ENCODE data around the gene NGFR. TPM values are rescaled to one million over a fixed set of nuclear protein-coding genes. Genes with fewer than 3 reads are reported as not detected.

Gene NGFR
- total and polyA plus RNA-seq, 2 donors (not counting 1 experiment from before 2014, with no cell fraction given): 0.31 to 1.6 TPM

DNA sequence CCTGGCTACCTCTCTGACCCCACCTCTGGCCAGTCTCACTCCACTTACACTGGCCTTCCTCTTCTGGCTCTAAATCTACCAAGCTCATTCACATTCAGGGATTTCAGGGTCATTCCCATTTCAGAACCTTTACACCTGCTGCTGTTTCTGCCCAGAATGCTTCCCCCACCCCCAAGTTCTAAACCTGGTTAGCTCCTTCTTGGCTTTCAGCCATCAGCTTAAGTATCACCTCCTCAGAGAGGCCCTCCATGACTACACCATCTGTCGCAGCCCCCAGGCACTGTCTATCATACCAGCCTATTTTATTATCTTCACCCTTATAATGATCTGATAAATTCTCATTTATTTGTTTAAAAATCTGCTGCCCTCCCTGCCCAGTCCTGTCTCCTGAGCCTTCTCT is 23.3 kb upstream of the NGFR start:
- H3K4me1 ChIP-seq (ENCODE audit: control insufficient read depth in 2 of 2, insufficient read depth in 2 of 2, low read length in 2 of 2): peaks cover 9 to 10% of the 10 kb centered on the region in 2 donors
- H3K27me3 ChIP-seq (replicated peaks in 1 of 4; ENCODE audit: control extremely low read depth in 1 of 4, control insufficient read depth in 3 of 4, insufficient read depth in 4 of 4, low read length in 3 of 4): peaks cover 0 to 84% (median 25%) of the 10 kb centered on the region in 4 experiments
- no peaks in the 10 kb centered on the region for H3K36me3 ChIP-seq (replicated peaks in 1 of 2; ENCODE audit: control extremely low read depth in 1 of 2, control insufficient read depth in 1 of 2, extremely low read depth in 1 of 2, insufficient read depth in 2 of 2, low read length in 1 of 2)
- H3K4me1 Mint-ChIP-seq: peaks cover 4% of the 10 kb centered on the region
- intact Hi-C loops (cut with micrococcal nuclease): no loop called here
- ATAC-seq (ENCODE audit: low read depth) (no peak), DNase-seq (no peak)
- POLR2A ChIA-PET: no interaction called here
- H3K4me2 ChIP-seq (replicated peaks; ENCODE audit: low read depth, low read length, poor library complexity, severe bottlenecking): no peak overlapping the region
- TF ChIP-seq, protein P1, sequence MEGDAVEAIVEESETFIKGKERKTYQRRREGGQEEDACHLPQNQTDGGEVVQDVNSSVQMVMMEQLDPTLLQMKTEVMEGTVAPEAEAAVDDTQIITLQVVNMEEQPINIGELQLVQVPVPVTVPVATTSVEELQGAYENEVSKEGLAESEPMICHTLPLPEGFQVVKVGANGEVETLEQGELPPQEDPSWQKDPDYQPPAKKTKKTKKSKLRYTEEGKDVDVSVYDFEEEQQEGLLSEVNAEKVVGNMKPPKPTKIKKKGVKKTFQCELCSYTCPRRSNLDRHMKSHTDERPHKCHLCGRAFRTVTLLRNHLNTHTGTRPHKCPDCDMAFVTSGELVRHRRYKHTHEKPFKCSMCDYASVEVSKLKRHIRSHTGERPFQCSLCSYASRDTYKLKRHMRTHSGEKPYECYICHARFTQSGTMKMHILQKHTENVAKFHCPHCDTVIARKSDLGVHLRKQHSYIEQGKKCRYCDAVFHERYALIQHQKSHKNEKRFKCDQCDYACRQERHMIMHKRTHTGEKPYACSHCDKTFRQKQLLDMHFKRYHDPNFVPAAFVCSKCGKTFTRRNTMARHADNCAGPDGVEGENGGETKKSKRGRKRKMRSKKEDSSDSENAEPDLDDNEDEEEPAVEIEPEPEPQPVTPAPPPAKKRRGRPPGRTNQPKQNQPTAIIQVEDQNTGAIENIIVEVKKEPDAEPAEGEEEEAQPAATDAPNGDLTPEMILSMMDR (IDR thresholded peaks at IDR 0.05): no peak
- no peak for TF ChIP-seq EZH2 (IDR thresholded peaks at IDR 0.05; ENCODE audit: borderline replicate concordance, insufficient read depth, low read depth, low read length, poor library complexity, severe bottlenecking)
- no peaks in the 10 kb centered on the region for H3K79me2 ChIP-seq (ENCODE audit: control insufficient read depth, insufficient read depth, low read length)
- no peak overlapping the region for H3K27ac ChIP-seq (ENCODE audit: low read length in 2 of 2)
- H3K4me3 ChIP-seq (ENCODE audit: control extremely low read depth in 1 of 5, extremely low read depth in 1 of 5, insufficient read depth in 1 of 5, low read depth in 2 of 5, low read length in 4 of 5): no peak overlapping the region
- no CpG with 5 or more reads among the region's 1 CpG for WGBS (ENCODE audit: insufficient coverage)
- H2AFZ ChIP-seq (ENCODE audit: insufficient read depth, low read depth, low read length, poor library complexity, severe bottlenecking): no peak overlapping the region
- CTCF ChIA-PET: no interaction called here
- peaks cover 3% of the 10 kb centered on the region for H3K9me3 Mint-ChIP-seq (ENCODE audit: insufficient read depth)
- H3K27me3 Mint-ChIP-seq: peaks cover 76% of the 10 kb centered on the region
- no peak overlapping the region for H3K4me3 Mint-ChIP-seq
- H4K20me1 ChIP-seq (ENCODE audit: control insufficient read depth, insufficient read depth, low read length, poor library complexity, severe bottlenecking): no peaks in the 10 kb centered on the region
- no peak overlapping the region for H3K9ac ChIP-seq (ENCODE audit: low read length)
- H3K9me3 ChIP-seq (ENCODE audit: control extremely low read depth in 1 of 3, control insufficient read depth in 2 of 3, insufficient read depth in 1 of 3, low read length in 2 of 3): peaks cover 0 to 23% (median 12%) of the 10 kb centered on the region in 3 donors
- H3K27ac Mint-ChIP-seq: no peak overlapping the region

DNA sequence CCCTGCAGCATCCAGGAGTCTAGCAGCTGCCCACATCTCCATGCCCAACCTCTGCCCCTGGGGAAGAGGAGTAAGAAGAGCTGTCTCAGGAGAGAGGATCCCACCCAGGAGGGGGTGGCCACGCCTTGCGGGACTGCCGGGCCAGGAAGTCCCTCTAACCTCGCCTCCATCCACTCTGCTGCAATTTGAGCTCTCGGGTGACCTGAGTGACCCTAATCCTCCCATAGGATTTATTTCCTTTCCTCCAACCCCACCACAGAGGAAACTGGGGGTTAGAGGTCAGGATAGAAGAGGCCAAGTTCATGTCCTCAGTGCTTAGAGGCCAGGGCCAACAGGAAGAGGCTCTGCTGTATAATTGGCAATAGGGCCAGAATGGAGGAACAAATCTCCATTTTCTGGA is 22.6 kb upstream of the NGFR start:
- DNase-seq (no peak), ATAC-seq (ENCODE audit: low read depth) (no peak)
- H3K79me2 ChIP-seq (ENCODE audit: control insufficient read depth, insufficient read depth, low read length): no peaks in the 10 kb centered on the region
- peaks cover 9 to 10% of the 10 kb centered on the region in 2 donors for H3K4me1 ChIP-seq (ENCODE audit: control insufficient read depth in 2 of 2, insufficient read depth in 2 of 2, low read length in 2 of 2)
- POLR2A ChIA-PET: no interaction called here
- CTCF ChIA-PET: no interaction called here
- H3K4me2 ChIP-seq (replicated peaks; ENCODE audit: low read depth, low read length, poor library complexity, severe bottlenecking): no peak overlapping the region
- no CpG with 5 or more reads among the region's 5 CpGs for WGBS (ENCODE audit: insufficient coverage)
- H3K36me3 ChIP-seq (replicated peaks in 1 of 2; ENCODE audit: control extremely low read depth in 1 of 2, control insufficient read depth in 1 of 2, extremely low read depth in 1 of 2, insufficient read depth in 2 of 2, low read length in 1 of 2): no peaks in the 10 kb centered on the region
- peaks cover 0 to 84% (median 25%) of the 10 kb centered on the region in 4 experiments for H3K27me3 ChIP-seq (replicated peaks in 1 of 4; ENCODE audit: control extremely low read depth in 1 of 4, control insufficient read depth in 3 of 4, insufficient read depth in 4 of 4, low read length in 3 of 4)
- no peaks in the 10 kb centered on the region for H4K20me1 ChIP-seq (ENCODE audit: control insufficient read depth, insufficient read depth, low read length, poor library complexity, severe bottlenecking)
- H3K4me3 ChIP-seq (ENCODE audit: control extremely low read depth in 1 of 5, extremely low read depth in 1 of 5, insufficient read depth in 1 of 5, low read depth in 2 of 5, low read length in 4 of 5): no peak overlapping the region
- H3K4me3 Mint-ChIP-seq: no peak overlapping the region
- H3K27me3 Mint-ChIP-seq: peaks cover 76% of the 10 kb centered on the region
- no peak overlapping the region for H3K27ac Mint-ChIP-seq
- no peak for TF ChIP-seq EZH2 (IDR thresholded peaks at IDR 0.05; ENCODE audit: borderline replicate concordance, insufficient read depth, low read depth, low read length, poor library complexity, severe bottlenecking)
- TF ChIP-seq, protein P1 (IDR thresholded peaks at IDR 0.05): no peak
- H3K9ac ChIP-seq (ENCODE audit: low read length): no peak overlapping the region
- H2AFZ ChIP-seq (ENCODE audit: insufficient read depth, low read depth, low read length, poor library complexity, severe bottlenecking): no peak overlapping the region
- no peak overlapping the region for H3K27ac ChIP-seq (ENCODE audit: low read length in 2 of 2)
- H3K9me3 ChIP-seq (ENCODE audit: control extremely low read depth in 1 of 3, control insufficient read depth in 2 of 3, insufficient read depth in 1 of 3, low read length in 2 of 3): peaks cover 0 to 23% (median 12%) of the 10 kb centered on the region in 3 donors
- H3K9me3 Mint-ChIP-seq (ENCODE audit: insufficient read depth): peaks cover 3% of the 10 kb centered on the region
- H3K4me1 Mint-ChIP-seq: peaks cover 4% of the 10 kb centered on the region
- intact Hi-C loops (cut with micrococcal nuclease): no loop called here
